GM10847 (cell line): Measurements from ENCODE around the gene TMX4.

Experiments used
- POLR2A ChIP-seq: IDR thresholded peaks from 2 replicates; pipeline ENCODE4 v1.6.1; 2011; ENCODE audit not compliant: insufficient read length; ENCODE audit errors: extremely low read depth

TMX4 gene

DNA sequence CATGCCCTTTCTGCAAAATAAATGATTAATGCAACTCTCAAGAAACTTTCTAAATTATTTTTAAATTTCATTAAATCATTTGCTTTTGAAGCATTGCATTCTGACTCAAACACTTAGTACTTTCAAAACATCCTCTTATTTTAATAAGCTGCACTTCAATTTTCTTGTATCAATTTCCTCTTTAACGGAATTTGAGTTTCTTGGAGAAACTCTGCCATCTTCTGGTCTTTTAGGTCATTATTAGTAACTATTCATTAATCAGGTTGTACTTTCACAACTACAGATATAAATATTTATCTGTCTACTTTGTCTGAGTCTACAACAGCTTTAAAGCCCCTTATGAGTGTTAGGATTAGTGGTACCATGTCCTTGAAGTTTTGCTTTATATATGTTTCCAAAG, 30.2 kb downstream of the TMX4 start:
- TF ChIP-seq POLR2A = no peak

DNA sequence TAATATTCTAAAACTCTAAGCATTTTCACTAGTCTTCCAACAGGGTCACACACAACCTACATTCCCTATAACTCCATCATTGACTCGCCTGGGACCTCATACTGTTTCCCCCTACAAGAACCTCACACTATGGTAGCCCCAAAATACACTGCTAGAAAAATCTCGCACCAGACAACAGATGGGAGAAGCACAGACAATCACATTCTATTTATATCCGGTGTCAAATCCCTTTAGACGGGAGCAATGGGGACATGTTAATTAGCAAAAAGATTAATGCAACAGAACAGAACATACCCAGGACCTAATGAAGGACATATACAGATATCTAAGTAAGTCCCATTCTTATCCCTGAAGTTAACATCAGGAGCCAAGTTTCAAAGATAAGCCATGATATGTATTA, 33.6 kb downstream of the TMX4 start:
- TF ChIP-seq POLR2A = no peak

DNA sequence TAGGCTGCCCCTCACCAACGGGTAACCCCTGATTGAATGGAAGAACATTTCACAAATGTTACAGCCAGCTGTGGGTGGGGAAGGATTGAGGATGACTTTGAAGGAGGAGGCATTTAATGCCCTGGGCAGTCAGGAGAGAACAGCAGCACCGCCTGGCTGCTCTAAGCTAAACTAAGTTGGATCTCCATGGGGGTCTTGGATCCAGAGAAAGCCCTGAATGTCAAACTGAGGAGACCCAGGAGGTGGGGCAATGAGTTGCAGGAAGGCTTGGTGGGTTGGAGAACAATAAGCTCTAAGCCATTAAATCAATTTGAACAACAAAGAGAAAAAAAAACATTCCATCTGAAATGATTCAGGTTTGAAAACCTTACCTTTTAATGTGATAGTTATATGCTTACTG, 35.4 kb downstream of the TMX4 start:
- no peak for TF ChIP-seq POLR2A

DNA sequence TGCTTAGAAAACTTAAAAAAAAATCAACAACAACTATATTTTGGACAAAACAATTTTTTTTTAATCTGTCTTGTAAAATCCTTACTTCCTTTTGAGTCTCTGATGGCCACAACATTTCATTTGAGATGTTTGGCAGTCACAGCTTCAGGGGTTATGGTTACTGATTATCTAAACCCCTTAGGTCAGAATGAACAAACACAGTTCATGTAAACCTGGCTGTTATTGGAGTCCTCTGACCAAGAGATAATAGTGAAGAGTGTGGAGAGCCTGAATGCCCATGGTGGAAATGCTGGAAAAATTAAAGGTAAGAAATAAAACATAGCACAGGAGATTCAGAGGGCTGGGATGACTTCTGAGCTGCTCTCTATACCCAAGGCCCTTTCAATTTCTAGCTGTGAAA, 38.2 kb downstream of the TMX4 start:
- no peak for TF ChIP-seq POLR2A

DNA sequence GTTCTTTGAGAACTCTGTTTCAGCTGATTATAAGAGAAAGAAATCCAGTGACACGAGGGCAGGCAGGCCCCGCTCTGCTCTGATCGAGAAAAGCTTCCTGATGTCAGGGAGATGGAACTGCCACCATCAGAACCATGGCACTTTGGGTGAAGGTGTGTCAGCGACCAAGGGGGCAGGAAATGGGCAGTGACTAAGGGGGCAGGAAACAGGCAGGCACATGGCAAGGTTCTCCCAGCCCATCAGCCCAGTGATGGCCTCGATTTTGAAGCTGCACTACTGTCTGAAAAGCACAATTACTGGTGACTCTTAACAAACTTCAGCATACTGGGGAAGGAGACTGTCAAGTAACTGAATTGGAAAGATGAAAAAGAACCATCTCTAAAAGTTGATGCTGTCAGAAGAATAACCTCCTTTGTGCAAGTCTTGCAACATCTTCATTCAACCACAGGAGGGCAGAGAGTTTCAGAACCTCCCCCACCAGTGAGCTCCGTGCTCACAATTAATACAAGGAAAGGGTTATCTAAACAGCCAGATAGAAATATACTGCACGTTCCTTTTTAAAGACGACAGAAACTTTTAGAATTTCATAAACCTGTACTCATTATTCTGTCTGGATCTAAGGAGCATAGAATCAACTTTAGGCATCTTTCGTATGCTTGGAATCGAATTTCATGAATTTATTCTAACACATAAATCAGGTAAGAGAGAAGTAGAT, 39.1 kb downstream of the TMX4 start:
- no peak for TF ChIP-seq POLR2A

DNA sequence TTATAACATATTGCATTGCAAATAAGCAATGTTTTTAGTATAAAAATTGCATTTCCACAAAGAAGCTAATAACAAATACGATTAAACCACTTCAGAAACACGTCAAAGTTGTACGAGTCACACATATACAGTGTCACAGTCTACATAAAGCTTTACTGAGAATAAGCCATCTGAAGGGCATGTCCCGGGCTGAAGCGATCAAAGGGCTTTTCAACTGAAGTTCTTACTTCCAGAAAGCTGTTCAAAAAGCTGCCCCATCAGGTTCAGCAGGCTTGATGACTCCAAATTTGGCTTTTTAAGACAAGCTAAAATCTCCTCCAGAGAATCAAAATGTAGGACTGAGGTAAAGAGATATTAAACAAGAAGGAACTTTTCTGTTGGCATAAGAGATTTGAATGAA, 41.9 kb downstream of the TMX4 start:
- TF ChIP-seq POLR2A = no peak

DNA sequence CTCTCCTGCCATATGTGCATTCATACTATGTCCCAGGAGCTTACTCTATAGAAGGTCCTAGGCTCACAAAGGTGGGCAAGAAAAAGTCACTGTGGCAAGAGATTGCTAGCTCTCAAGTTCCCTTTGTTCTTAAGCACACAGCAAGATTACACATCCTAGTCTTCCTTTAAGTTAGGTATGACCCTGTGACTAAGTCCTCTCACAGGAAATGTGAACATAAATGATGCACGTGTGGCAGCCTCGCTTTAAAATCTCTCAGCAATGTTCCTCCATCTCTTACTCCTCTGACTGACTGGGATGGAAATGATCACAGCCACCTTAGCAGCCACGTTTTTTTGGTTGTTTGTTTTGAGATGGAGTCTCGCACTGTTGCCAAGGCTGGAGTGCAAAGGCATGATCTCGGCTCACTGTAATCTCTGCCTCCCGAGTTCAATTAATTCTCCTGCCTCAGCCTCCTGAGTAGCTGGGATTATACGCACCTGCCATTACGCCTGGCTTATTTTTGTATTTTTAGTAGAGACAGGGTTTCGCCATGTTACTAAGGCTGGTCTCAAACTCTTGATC, 43.6 kb downstream of the TMX4 start:
- no peak for TF ChIP-seq POLR2A

DNA sequence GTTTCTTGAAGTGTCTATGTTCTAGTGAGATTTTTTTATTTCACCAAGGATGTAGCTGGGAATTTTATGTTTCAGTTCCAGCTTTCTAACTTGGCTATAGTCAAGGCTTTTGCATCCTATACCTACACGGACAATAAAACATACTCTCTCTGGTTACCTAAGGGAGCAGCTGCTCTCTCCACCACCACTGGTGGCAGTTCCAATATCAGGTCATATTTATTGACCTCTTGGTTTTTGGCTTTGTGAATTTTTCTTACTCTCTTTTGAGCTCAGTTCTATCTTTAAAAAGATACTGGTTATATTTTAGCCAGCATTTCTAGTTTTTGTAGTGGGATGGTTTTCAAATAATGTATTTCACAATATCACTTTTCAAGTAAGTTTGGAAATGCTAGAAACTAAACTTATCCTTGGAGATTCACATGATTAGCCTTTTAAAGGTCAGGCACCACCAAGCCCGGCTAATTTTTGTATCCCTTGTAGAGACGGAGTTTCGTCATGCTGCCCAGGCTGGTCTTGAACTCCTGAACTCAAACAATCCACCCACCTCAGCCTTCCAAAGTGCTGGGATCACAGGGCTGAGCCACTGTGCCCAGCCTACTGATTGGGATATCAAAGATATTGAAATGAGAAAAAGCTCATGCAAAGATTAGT, 44.7 kb downstream of the TMX4 start:
- no peak for TF ChIP-seq POLR2A

DNA sequence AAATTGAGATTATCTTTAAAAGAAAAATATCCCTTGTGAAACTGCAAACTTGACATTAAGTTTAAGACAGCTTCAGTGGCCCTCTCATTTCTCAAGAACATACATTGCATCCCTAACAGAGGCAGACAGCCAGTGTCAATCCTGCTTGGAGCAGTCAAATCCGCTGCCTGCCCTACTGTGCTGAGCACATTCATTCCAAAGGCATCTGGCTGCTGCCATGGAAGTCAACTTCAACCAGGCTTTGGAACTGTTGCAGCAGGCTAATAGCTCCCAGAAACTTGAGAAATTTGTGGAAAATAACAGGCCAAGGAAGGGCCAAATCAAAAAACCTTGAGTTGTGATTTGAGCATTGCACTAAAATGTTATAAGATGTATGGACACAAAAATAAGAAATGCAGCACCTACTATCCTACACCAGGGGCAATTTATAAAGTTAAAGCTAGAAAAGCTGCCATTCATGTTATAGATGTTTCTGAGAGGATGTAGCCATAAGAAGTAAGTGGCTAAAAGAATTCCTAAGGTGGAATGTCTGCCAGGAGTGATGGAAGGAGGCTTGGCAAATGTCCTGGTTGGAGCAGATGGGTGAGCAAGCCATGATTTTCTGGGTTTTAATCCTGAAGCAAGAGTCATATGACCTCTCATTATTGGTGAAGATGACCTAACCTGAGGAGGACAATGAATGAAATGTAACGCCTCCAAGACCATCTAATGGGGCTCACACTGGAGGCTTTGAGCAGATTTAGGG, 47.9 kb downstream of the TMX4 start:
- no peak for TF ChIP-seq POLR2A

DNA sequence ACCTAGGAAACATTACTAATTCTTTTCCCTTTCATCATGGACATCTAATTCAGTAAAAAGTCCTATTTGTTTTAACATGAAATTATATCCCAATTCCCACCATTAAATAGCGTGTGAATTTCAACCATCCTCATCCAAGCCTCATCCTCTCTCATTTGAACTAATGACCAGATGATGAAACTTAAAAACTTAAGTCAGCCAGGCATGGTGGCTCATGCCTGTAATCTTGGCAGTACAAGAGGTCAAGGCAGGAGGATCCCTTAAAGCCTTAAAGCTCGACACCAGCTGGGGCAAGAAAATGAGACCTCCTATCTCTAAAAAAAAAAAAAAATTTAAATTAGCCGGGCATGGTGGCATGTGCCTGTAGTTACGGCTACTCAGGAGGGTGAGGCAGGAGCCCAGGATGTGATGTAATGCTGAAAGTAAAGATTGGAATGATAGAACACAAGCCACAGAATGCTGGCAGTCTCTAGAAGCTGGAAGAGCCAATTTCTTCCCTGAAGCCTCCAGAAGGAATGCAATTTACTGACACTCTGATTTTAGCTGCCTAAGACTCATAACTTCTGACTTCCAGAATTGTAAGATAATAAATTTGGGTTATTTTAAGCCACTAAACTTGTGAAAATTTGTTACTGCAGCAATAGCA, 52.2 kb downstream of the TMX4 start:
- no peak for TF ChIP-seq POLR2A

DNA sequence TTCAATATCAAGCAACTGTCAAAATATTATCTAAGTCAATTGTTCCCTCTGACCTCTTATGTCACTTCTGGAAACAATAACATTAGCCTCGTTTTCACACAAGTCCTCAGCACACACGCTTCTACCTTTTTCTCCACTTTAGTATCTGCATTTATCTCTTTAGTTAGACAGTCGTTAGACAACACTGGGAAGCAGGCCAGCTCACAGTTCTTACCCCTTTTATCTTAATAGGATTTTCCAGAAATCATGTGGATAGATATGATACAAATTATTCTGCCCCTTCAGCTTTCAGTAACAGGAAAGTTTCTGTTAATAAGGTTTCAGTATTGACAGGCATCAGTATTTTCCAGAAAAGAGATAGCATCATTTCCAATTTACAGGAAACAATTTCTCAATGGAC, 53.4 kb downstream of the TMX4 start:
- no peak for TF ChIP-seq POLR2A

DNA sequence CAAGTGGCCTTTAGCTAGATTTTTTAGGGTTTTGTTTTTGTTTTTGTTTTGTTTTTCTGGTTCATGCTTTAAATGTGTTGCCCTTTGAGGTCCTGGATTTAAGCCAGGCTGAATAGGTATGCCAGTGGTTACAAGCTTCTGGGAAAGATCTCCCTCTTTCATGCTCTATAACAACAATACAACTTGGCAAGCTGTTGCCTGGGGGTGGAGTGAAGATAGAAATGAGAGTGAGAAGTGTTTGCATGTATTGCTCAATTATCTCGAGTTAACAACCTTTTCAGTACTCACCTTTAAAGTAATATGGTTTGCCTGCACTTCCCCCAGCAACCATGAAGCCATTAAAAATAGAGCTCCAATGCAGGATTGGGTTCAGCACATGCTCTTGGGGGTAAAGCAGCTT, 60.1 kb downstream of the TMX4 start:
- TF ChIP-seq POLR2A = no peak

DNA sequence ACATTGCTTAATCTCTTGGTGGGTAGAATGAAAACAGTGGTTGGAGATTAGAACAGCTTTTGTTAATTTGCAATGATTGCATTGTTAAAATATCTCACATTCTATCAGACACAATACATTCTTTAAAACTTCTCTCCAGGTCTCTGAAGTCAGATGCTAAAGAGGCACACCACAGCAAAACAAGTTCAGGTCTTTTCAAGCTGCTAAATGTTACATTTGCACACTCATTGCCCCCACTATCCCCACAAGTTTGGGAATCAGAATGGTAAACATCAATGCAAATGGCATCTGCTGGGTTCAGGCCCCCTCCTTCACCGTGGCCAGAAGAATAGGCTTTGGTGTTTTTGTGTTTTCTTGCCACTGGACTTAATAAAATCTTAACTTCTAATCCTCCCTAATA, 69.2 kb downstream of the TMX4 start:
- no peak for TF ChIP-seq POLR2A

DNA sequence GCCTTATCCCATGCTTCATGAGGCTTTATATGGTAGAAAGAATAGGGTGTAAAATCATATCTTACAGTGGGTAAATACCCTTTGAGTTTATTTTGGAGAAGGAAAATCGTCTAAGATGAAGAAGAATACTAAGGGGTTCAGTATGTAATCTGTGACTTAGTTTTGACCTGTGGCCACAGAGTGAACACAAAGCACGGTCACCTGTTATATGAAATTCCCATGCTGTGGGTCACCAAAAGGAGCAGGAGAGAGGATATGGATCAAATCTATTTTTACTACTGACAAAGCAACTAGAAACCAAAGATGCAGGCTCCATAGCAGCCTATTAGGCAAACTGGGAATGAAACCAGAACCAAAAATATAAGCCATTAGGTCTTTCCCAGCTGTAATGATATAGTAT, 75.7 kb downstream of the TMX4 start:
- TF ChIP-seq POLR2A = no peak

DNA sequence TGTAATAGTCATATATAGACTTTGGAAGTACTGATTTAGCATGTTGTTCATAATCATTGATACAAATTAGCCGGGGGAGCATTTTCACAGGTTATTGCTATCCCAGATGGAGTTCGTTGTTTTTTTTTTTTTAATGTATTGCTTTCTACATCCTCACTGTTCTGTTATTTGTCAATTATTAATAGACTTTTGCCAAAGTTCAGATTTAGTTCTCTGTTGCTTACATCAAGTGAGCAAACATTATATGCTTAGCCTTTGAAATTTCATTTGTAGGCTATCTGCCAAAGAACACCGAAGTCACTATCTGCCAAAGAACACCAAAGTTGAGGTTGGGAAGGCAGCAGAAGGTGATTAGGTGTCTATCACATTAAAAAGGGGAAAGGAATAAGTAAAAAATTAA, 79.2 kb downstream of the TMX4 start, which contains the start of gene HAO1:
Gene HAO1 (minus strand): TSS at position 118 of the 400 bp plus-strand sequence. CDS start 36 bp downstream, at position 82.
- no peak for TF ChIP-seq POLR2A
